HCT116 (cell line): ENCODE measurements around the gene EIF4E1B. TPM values are rescaled to one million over a fixed set of nuclear protein-coding genes. Genes with fewer than 3 reads are reported as not detected.

Experiments used
- ATAC-seq: fragments of 200-7000 bp; cut with Tn5 transposase; 2 replicates; pipeline ENCODE4 v1.9.1; 2020; ENCODE audit warnings: mild to moderate bottlenecking, moderate library complexity
- BruUV-seq: library from RNA; stranded (reverse); fragments of 400-500 nt; replicated peaks from 2 replicates; lab custom pipeline; 2021; lab: Mats Ljungman, UMichigan
- CTCF ChIA-PET: fragments of 300-600 bp; sonication (Branson Sonifier 250); formaldehyde crosslinking; loops from one replicate; lab custom pipeline; 2021; ENCODE audit warnings: antibody characterized with exemption; lab: Charles Lee
- POLR2A ChIA-PET: fragments of 300-600, 350-600 bp; sonication (Branson Sonifier 250); formaldehyde crosslinking; loops from one replicate; lab custom pipeline; 2021; ENCODE audit warnings: antibody characterized with exemption; lab: Charles Lee
- RAD21 ChIA-PET, 2 experiments: fragments of 300-600 bp; sonication (Branson Sonifier 250); formaldehyde crosslinking; loops; one replicate each; lab custom pipeline; 2023; ENCODE audit warnings: low total read pairs in 2 of 2; ENCODE audit not compliant: uncharacterized antibody in 2 of 2, unreplicated experiment in 2 of 2, low non-redundant PET in 1 of 2; lab: Charles Lee
- DNase-seq: peaks from one replicate; pipeline ENCODE4 v3.0.0-alpha.2; 2010; ENCODE audit warnings: low read depth, low spot score
- H2AFZ ChIP-seq: fragments of 200-600 bp; shearing (Covaris generic), sonication (generic); 2 replicates; pipeline ENCODE4 v1.6.1; 2017; ENCODE audit warnings: low read depth, mixed run types, mixed read lengths, antibody characterized with exemption, low read length; ENCODE audit not compliant: poor library complexity, severe bottlenecking
- H3K27ac ChIP-seq: 2 replicates; pipeline ENCODE4 v1.5.1; 2012; ENCODE audit warnings: low read depth, low read length
- H3K27me3 ChIP-seq: fragments of 200-600 bp; sonication (generic); 2 replicates; pipeline ENCODE4 v1.6.1; 2016; ENCODE audit warnings: mixed run types, low read length, mixed read lengths; ENCODE audit not compliant: insufficient read depth
- H3K36me3 ChIP-seq, 2 experiments: fragments of 200-500 bp in 1 of 2; fragments of 200-600 bp in 1 of 2; sonication (Bioruptor generic) in 1 of 2; sonication (generic) in 1 of 2; 2 replicates each; pipeline versions ENCODE4 v1.5.1 to v1.6.1; 2014 to 2016; ENCODE audit warnings: low read length in 2 of 2, inconsistent platforms in 1 of 2, mixed read lengths in 1 of 2, mixed run types in 1 of 2; ENCODE audit not compliant: insufficient read depth in 2 of 2, control insufficient read depth in 1 of 2
- H3K4me1 ChIP-seq, 2 experiments: fragments of 200-600 bp in 1 of 2; sonication (generic) in 1 of 2; 2 replicates each; pipeline versions ENCODE4 v1.5.1 to v1.6.1; 2012 to 2017; ENCODE audit warnings: low read length in 2 of 2, inconsistent platforms in 1 of 2, mild to moderate bottlenecking in 1 of 2, mixed read lengths in 1 of 2, mixed run types in 1 of 2, moderate library complexity in 1 of 2; ENCODE audit not compliant: insufficient read depth in 2 of 2, control insufficient read depth in 1 of 2
- H3K4me2 ChIP-seq: fragments of 200-600 bp; sonication (generic); 2 replicates; pipeline ENCODE4 v1.6.1; 2017; ENCODE audit warnings: mixed run types, low read length, mixed read lengths
- H3K4me3 ChIP-seq, 2 experiments: fragments of 200-600 bp in 1 of 2; sonication (generic) in 1 of 2; replicated peaks in 1 of 2; 2 replicates each; pipeline ENCODE4 v1.5.1; 2011 to 2016; ENCODE audit warnings: low read length in 2 of 2, control low read depth in 1 of 2, low read depth in 1 of 2, mild to moderate bottlenecking in 1 of 2, mixed read lengths in 1 of 2, mixed run types in 1 of 2
- H3K79me2 ChIP-seq: fragments of 200-600 bp; sonication (generic); 2 replicates; pipeline ENCODE4 v1.6.1; 2017; ENCODE audit warnings: mild to moderate bottlenecking, mixed run types, low read length, moderate library complexity, mixed read lengths; ENCODE audit not compliant: insufficient read depth
- H3K9ac ChIP-seq: fragments of 200-600 bp; sonication (generic); 2 replicates; pipeline ENCODE4 v1.6.1; 2016; ENCODE audit warnings: low read length, mixed read lengths
- H3K9me2 ChIP-seq: fragments of 200-600 bp; sonication (generic), shearing (Covaris generic); 2 replicates; pipeline ENCODE4 v1.6.1; 2017; ENCODE audit warnings: mixed run types, mild to moderate bottlenecking, moderate library complexity; ENCODE audit not compliant: insufficient read depth
- H3K9me3 ChIP-seq, 2 experiments: fragments of 200-500 bp in 1 of 2; fragments of 200-600 bp in 1 of 2; sonication (Bioruptor generic) in 1 of 2; sonication (generic) in 1 of 2; 2 replicates each; pipeline ENCODE4 v1.6.1; 2014 to 2017; ENCODE audit warnings: low read length in 2 of 2, mixed read lengths in 2 of 2, inconsistent platforms in 1 of 2, low read depth in 1 of 2, mild to moderate bottlenecking in 1 of 2, mixed run types in 1 of 2, moderate library complexity in 1 of 2; ENCODE audit not compliant: control insufficient read depth in 1 of 2, insufficient read depth in 1 of 2
- H4K20me1 ChIP-seq: fragments of 200-600 bp; sonication (generic), shearing (Covaris generic); 2 replicates; pipeline ENCODE4 v1.6.1; 2017; ENCODE audit warnings: mixed run types, mild to moderate bottlenecking, moderate library complexity; ENCODE audit not compliant: insufficient read depth
- EGR1 ChIP-seq: IDR thresholded peaks from 2 replicates; pipeline ENCODE4 v1.6.1; 2012; ENCODE audit warnings: low read depth
- ELF1 ChIP-seq: IDR thresholded peaks from 2 replicates; pipeline ENCODE4 v1.6.1; 2012; ENCODE audit warnings: low read depth, borderline replicate concordance
- EZH2 ChIP-seq: fragments of 200-600 bp; sonication (generic); IDR thresholded peaks from 2 replicates; pipeline ENCODE4 v1.6.1; 2017; ENCODE audit warnings: antibody characterized with exemption, mixed run types
- EZH2phosphoT487 ChIP-seq: fragments of 200-600 bp; IDR thresholded peaks from 2 replicates; pipeline ENCODE4 v1.6.1; 2018; ENCODE audit warnings: antibody characterized with exemption, borderline replicate concordance
- FOSL1 ChIP-seq: IDR thresholded peaks from 2 replicates; pipeline ENCODE4 v1.6.1; 2012; ENCODE audit warnings: low read depth
- JUND ChIP-seq: IDR thresholded peaks from 2 replicates; pipeline ENCODE4 v1.6.1; 2012
- SIN3A ChIP-seq: IDR thresholded peaks from 2 replicates; pipeline ENCODE4 v1.6.1; 2012; ENCODE audit warnings: low read depth
- SP1 ChIP-seq: IDR thresholded peaks from 2 replicates; pipeline ENCODE4 v1.6.1; 2012; ENCODE audit warnings: low read depth
- TCF7L2 ChIP-seq: IDR thresholded peaks from 2 replicates; pipeline ENCODE4 v1.7.0; 2011; ENCODE audit warnings: borderline replicate concordance, inconsistent platforms; ENCODE audit not compliant: insufficient read depth, insufficient read length; ENCODE audit errors: extremely low read depth
- YY1 ChIP-seq: IDR thresholded peaks from 2 replicates; pipeline ENCODE4 v1.6.1; 2011; ENCODE audit warnings: low read length, low read depth, moderate library complexity, mild to moderate bottlenecking; ENCODE audit not compliant: insufficient replicate concordance; ENCODE audit errors: extremely low read depth
- intact Hi-C: fragments of 100-400 bp; cut with micrococcal nuclease; formaldehyde crosslinking; loops from 2 replicates; pipeline ENCODE4 v1.10.0; 2022
- total RNA-seq: library from RNA; stranded (reverse); gene quantifications from one replicate; pipeline ENCODE4 v1.2.1, GENCODE V29; 2021; ENCODE audit not compliant: unreplicated experiment
- TF ChIP-seq, protein P1 (sequence below): IDR thresholded peaks from 2 replicates; pipeline ENCODE4 v1.6.1; 2012
- TF ChIP-seq, protein P2 (sequence below): IDR thresholded peaks from 2 replicates; pipeline ENCODE4 v1.6.1; 2012; ENCODE audit warnings: low read depth
- TF ChIP-seq, protein P3 (sequence below), 3 experiments: fragments of 200-600 bp in 1 of 3; sonication (generic) in 1 of 3; IDR thresholded peaks in 2 of 3; conservative IDR thresholded peaks in 1 of 3; 2 replicates each; pipeline ENCODE4 v1.5.1; 2012 to 2017; ENCODE audit warnings: low read depth in 2 of 3, low read length in 2 of 3, antibody characterized with exemption in 1 of 3, borderline replicate concordance in 1 of 3, control low read depth in 1 of 3, mild to moderate bottlenecking in 1 of 3, mixed read lengths in 1 of 3, mixed run types in 1 of 3, moderate library complexity in 1 of 3; ENCODE audit not compliant: insufficient read depth in 1 of 3

Gene EIF4E1B
- total RNA-seq, 1 experiment from 2014 or later, result 0.07 TPM

DNA sequence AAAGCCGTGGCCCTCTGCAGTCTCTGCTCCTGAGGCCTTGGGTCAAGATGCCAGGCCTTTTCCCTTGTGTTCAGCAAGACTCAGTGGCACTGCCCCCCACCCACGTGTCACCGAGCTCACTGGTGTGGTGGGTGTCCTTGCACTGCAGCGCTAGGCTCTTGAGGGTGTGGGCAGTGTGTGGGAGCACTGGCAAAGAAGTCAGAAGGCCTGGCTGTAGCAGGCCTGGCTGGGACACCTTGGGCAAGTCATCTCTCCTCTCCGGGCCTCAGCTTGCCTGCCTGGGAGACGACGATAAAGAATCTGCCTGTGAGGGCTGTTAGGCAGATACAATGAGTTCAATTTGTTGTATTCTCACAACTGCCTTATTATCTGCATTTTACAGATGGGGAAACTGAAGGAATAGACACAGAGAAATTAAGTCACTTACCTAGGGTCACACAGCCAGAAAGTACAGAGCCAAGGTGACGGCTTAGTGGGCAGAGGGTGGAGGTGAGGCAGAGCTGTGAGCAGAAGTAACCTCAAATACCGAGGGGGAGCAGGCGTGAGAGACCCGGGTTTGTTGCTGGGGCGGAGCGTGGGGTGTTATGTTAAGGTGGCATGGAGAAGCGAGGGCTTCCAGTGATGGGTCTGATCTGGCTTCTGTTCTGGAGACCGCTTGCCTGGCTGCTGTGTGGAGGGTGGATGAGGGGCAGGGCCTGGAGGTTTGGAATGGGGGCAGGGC, 18.2 kb downstream of the EIF4E1B start:
- Histone ChIP-seq H3K36me3 (no peaks in the 10 kb centered on the region; a peak in 1 of 4 replicates), H3K79me2 (peaks cover 28% of the 10 kb centered on the region), H3K9me3 (no peaks in the 10 kb centered on the region), H3K4me2 (peak overlapping the region; percentile 94), H2AFZ (no peak overlapping the region), H3K9ac (peak overlapping the region; percentile 84), H3K4me1 (peaks cover 20 to 44% of the 10 kb centered on the region in 2 experiments), H3K4me3 (peak overlapping the region; percentile 86 to 89), H3K27ac (peak overlapping the region; percentile 63; the same call in 1 of the 2 replicates), H4K20me1 (no peaks in the 10 kb centered on the region), H3K9me2 (no peaks in the 10 kb centered on the region), H3K27me3 (no peaks in the 10 kb centered on the region)
- POLR2A ChIA-PET, result no interaction called here
- no TSS peak for BruUV-seq
- ATAC-seq (no peak), DNase-seq (no peak)
- CTCF ChIA-PET, result interaction anchor here (2.0 to 2.2 kb wide), 2 partner anchors 12 to 918 kb away, joined by 4 to 11 read pairs; no protein-coding TSS in a partner anchor
- TF ChIP-seq EZH2phosphoT487 (no peak), JUND (no peak), TCF7L2 (no peak), SP1 (no peak), EGR1 (no peak), EZH2 (no peak)
- TF ChIP-seq, protein P1, sequence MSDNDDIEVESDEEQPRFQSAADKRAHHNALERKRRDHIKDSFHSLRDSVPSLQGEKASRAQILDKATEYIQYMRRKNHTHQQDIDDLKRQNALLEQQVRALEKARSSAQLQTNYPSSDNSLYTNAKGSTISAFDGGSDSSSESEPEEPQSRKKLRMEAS, result no peak
- RAD21 ChIA-PET, result no interaction called here
- intact Hi-C loops, result no loop called here

DNA sequence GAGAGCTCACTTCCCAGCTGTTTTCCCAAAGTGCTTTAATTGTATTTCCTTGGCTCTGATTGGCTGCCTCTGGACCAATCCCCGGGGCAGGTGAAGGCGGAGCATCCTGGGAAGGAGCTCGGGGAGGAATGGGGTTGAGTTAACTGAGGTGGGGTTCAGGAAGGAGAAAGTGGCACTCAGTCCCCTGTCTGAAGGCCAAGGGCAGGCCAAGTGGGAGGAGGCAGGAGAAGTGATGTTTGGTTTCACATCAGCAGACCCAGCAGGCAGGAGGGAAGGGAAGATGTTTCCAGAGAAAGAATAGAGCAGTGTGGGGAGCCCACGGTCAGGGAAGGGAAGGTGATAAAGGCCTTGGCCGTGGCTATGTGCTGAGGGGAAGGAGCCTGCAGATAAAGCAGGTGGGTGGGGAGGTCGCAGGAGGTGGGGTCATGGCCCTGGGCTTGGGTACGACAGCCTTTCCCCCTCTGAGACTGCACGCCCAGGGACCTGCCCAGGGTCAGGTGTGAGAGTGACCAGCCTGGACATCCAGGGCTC, 19.9 kb downstream of the EIF4E1B start:
- Histone ChIP-seq H3K79me2 (peaks cover 28% of the 10 kb centered on the region), H3K4me3 (no peak overlapping the region), H3K4me2 (no peak overlapping the region), H4K20me1 (no peaks in the 10 kb centered on the region), H3K9me2 (no peaks in the 10 kb centered on the region), H3K4me1 (peaks cover 20 to 39% of the 10 kb centered on the region in 2 experiments), H3K27me3 (no peaks in the 10 kb centered on the region), H2AFZ (no peak overlapping the region), H3K9me3 (no peaks in the 10 kb centered on the region), H3K36me3 (no peaks in the 10 kb centered on the region; a peak in 1 of 4 replicates), H3K9ac (no peak overlapping the region), H3K27ac (no peak overlapping the region)
- CTCF ChIA-PET, result interaction anchor here (0.6 to 1.1 kb wide), 2 partner anchors 8 to 10 kb away, joined by 4 to 8 read pairs; no protein-coding TSS in a partner anchor
- BruUV-seq, result no TSS peak
- intact Hi-C loops, result loop anchor here (10.0 kb wide), 1 partner anchor 654 kb away; the partner anchor contains the start of genes PRELID1 and RAB24
- POLR2A ChIA-PET, result no interaction called here
- ATAC-seq, result no peak
- DNase-seq, result no peak
- RAD21 ChIA-PET, result interaction anchor here in 1 of 2 experiments (0.7 kb wide), 1 partner anchor 463 kb away, joined by 3 read pairs; no protein-coding TSS in a partner anchor
- TF ChIP-seq ELF1 (no peak), JUND (no peak), YY1 (no peak), SIN3A (no peak), FOSL1 (no peak)
- TF ChIP-seq, protein P2, sequence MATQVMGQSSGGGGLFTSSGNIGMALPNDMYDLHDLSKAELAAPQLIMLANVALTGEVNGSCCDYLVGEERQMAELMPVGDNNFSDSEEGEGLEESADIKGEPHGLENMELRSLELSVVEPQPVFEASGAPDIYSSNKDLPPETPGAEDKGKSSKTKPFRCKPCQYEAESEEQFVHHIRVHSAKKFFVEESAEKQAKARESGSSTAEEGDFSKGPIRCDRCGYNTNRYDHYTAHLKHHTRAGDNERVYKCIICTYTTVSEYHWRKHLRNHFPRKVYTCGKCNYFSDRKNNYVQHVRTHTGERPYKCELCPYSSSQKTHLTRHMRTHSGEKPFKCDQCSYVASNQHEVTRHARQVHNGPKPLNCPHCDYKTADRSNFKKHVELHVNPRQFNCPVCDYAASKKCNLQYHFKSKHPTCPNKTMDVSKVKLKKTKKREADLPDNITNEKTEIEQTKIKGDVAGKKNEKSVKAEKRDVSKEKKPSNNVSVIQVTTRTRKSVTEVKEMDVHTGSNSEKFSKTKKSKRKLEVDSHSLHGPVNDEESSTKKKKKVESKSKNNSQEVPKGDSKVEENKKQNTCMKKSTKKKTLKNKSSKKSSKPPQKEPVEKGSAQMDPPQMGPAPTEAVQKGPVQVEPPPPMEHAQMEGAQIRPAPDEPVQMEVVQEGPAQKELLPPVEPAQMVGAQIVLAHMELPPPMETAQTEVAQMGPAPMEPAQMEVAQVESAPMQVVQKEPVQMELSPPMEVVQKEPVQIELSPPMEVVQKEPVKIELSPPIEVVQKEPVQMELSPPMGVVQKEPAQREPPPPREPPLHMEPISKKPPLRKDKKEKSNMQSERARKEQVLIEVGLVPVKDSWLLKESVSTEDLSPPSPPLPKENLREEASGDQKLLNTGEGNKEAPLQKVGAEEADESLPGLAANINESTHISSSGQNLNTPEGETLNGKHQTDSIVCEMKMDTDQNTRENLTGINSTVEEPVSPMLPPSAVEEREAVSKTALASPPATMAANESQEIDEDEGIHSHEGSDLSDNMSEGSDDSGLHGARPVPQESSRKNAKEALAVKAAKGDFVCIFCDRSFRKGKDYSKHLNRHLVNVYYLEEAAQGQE, result no peak
- TF ChIP-seq, protein P3, sequence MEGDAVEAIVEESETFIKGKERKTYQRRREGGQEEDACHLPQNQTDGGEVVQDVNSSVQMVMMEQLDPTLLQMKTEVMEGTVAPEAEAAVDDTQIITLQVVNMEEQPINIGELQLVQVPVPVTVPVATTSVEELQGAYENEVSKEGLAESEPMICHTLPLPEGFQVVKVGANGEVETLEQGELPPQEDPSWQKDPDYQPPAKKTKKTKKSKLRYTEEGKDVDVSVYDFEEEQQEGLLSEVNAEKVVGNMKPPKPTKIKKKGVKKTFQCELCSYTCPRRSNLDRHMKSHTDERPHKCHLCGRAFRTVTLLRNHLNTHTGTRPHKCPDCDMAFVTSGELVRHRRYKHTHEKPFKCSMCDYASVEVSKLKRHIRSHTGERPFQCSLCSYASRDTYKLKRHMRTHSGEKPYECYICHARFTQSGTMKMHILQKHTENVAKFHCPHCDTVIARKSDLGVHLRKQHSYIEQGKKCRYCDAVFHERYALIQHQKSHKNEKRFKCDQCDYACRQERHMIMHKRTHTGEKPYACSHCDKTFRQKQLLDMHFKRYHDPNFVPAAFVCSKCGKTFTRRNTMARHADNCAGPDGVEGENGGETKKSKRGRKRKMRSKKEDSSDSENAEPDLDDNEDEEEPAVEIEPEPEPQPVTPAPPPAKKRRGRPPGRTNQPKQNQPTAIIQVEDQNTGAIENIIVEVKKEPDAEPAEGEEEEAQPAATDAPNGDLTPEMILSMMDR (IDR thresholded peaks at IDR 0.05 in 2 of 3, conservative IDR thresholded peaks at IDR 0.05 in 1 of 3; ENCODE audit: borderline replicate concordance in 1 of 3, insufficient read depth in 1 of 3, low read depth in 2 of 3, low read length in 2 of 3), result no peak
